Activated gamma-delta T cell treated with Interleukin-2 at 50 U/mL for 16 hours (primary cell): ENCODE measurements around the gene RAB18.
A peak's percentile ranks its signal among the peaks of the same experiment; 100 is the strongest.
"Not testable (repeated sequence)": the region's sequence is repeated elsewhere in the genome, so short reads cannot be mapped to it uniquely, and the experiment has no call there.

Source experiments
- DNase-seq: peaks from one replicate; pipeline ENCODE4 v3.0.0-alpha.2; 2020

Gene RAB18

GRCh38 chr10:27504007-27504807 lies at the start of gene RAB18:
TSS of gene RAB18 (plus strand) at chr10:27504304. CDS start at chr10:27504370, 66 bp downstream.
- peak; percentile 97 for DNase-seq

GRCh38 chr10:27454837-27455236 lies 49.3 kb upstream of the RAB18 start:
- no peak for DNase-seq

GRCh38 chr10:27457261-27457945 lies 46.7 kb upstream of the RAB18 start:
- no peak for DNase-seq

DNA sequence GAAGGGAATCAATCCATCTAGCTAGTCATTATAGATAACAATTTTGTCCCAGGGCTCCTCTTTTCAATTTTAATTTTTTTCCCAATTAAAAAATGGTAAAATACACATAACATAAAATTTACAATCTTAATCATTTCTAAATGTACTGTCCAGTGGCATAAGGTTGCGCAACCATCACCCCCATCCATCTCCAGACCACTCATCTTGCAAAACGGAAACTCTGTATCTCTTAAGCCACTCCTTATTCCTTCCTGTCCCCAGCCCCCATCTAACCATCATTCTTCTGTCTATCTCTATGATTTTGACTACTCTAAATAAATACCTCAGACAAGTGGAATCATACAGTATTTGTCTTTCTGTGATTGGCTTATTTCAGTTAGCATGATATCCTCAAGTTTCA lies 46.1 kb upstream of the RAB18 start:
- DNase-seq = no peak

GRCh38 chr10:27461312-27461711 lies 42.8 kb upstream of the RAB18 start:
- DNase-seq = no peak

- DNase-seq = no peak
Measured at GRCh38 chr10:27463961-27464360, 40.1 kb upstream of the RAB18 start.

DNA sequence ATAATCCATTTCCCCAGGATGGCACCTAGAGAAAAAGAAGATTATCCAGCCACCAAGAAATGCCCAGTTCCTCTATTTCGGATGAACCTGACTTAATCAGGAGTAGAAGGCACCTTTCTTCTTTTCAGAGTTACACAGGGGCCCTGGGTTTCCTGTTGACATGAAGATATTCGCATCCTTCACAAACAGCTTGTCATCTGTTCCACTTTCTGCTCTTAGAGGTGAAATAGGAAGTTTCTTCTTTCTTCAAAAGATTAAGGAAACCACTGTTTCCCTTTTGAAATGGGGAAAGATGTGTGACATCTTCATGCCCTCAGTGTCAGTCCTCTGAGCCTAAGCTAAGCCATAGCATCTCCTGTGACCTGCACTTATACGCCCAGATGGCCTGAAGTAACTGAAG lies 39.1 kb upstream of the RAB18 start:
- no peak for DNase-seq

- DNase-seq = not testable (repeated sequence)
Measured at GRCh38 chr10:27465596-27465995, 38.5 kb upstream of the RAB18 start.

DNA sequence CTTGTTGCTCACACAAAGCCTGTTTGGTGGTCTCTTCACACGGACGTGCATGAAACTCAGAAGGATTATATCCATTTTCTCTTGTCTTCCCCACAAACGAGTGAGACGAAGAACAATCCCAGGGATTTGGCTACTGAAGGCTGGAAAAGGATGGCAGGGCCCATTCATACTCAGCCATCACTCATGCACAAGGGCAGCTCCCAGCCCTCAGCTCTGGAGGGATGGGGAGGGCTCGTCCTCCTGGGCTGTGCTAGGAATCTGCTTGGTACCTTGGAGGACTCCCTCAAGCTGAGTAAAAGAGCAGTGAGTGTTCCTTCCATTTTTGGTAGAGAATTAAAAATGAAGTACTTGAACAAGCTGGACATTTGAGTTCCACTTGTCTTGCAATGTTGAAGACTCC lies 33.2 kb upstream of the RAB18 start:
- no peak for DNase-seq

- DNase-seq = no peak
Measured at GRCh38 chr10:27474741-27475140, 29.4 kb upstream of the RAB18 start.

DNA sequence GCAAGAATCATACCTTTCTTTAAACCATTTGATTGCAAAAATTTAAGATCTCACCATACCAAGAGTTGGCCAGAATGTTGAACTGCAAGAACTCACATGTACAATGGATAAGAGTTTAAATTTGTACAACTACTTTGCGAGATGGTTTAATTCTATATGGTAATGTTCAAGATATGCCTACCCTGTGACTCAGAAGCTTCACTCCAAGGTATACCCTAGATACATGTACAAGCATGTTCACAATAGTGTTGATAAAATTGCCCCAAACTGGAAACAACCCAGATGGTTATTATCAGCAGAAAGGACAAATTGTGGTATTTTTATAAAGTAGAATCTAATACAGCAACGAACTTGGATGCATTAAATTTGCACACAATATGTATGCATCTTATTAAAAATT lies 25.1 kb upstream of the RAB18 start:
- DNase-seq = no peak

DNA sequence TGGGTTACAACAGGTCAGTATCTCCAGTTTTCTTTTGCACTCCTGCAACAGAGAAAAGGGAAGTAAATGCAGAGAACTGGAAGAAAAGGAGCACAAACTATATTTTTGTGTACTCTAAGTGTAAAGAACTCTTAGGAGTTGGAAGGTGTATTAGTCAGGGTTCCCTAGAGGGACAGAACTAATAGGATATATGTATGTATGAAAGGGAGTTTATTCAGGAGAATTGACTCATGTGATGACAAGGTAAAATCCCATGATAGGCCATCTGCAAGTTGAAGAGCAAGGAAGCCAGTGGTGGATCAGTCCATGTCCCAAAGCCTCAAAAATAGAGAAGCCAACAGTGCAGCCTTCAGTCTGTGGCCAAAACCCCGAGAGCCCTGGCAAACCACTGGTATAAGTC lies 22.6 kb upstream of the RAB18 start:
- DNase-seq = no peak

DNA sequence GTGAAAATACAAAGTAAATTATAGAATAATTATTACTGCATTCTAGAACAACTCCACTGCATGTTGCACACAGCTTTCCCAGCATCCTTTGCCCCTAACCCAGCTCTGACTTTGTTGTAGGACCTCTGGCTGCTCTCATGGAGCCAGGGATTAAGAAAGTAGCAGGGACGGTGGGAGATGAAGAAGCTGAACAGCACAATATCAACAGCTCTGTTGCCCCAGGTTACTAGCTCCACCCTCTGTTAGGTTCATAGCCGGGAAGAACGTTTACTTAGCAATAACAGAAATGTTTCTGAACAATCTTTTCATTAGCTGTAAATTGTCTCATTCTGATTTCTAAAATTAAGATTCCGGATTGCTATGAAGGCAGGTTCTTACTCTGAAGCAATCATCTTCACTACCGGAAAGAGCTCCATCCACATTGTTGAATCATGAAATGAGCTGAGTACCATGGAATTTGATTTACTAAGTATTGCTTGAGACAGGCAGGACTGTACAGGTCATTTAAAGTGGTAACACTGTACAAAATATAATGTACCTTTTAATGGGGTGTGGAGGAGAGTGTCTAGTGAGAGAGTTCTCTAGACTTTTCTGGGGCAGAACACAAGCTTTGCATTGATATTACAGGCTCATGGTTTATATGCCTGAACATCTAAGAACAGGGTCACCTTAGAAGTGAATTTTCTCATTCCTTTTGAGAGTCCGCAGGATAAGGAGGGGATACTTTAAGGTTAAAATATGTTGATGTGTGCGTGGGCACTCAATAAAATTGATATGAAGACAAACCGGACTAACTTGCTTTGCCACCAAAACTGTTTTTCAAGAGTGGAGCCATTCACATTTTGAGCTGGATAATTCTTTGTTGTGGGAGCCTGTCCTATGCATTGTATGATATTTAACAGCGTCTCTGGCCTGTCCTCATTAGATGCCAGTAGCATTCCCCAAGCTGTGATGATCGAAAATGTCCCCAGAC lies 20.8 kb upstream of the RAB18 start:
- DNase-seq = no peak

GRCh38 chr10:27485368-27485767 lies 18.7 kb upstream of the RAB18 start:
- DNase-seq = no peak

GRCh38 chr10:27485986-27486385 lies 18.1 kb upstream of the RAB18 start:
- DNase-seq = no peak

DNA sequence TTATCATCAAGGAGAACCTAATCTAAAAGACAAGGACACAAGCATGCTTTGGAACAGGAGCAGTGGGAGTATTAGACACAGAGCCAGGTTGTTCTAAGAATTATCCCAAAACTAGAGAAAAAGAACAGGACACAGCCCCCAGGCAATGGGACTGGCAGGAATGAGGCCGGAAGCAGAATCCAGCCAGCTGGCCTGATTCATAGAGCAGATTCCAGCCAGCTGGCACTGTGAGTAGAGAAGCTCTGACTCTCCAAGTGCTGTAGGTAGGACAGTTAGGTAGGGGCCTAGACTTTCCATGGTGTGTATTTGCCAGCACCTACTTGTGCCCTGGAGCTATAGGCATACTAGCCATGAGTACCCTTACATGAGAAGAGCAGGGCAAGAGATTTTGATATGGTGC lies 13.3 kb upstream of the RAB18 start:
- no peak for DNase-seq

DNA sequence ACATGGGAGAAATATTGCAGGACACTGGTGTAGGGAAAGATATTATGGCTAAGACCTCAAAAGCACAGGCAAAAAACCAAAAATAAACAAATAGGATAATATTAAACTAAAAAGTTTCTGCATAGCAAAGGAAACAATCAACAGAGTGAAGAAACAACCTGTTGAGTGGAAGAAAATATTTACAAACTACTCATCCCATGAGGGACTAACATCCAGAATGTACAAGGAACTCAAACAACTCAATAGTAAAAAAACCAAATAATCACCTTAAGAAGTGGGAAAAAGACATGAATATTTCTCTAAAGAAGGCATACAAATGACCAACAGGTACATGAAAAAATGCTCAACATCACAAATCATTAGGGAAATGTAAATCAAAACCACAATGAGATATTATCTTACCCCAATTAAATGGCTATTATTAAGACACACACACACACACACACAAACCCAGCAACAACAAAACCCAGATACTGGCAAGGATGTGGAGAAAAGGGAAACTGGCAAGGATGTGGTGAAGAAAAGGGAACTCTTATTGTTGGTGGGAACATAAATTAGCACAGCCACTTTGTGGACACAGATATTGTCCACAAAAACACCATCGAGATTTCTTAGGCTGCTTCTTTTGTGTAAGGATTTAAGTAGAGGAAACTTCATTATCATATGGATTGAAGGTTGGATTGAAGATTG lies 9.8 kb upstream of the RAB18 start:
- DNase-seq = no peak

GRCh38 chr10:27496137-27496536 lies 8.0 kb upstream of the RAB18 start:
- DNase-seq = no peak

DNA sequence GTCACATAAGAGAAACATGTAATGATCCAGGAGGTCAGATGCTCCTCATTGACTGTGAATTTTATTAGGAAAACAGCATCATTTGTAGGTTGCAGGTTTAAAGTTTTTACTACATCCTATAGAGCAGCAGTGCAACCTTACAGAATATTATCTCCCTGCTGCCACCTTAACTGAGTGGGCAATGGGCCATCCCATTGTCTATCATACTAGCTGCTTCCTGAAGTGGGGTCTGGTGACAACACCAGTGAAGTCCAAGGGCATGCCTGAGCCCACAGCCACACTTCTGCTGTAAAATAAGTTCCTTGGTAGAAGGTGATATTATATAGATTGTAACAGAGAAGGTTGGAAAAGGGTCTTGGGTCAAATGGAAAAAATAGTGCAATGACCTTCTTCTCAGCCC lies 4.0 kb upstream of the RAB18 start:
- DNase-seq = no peak

DNA sequence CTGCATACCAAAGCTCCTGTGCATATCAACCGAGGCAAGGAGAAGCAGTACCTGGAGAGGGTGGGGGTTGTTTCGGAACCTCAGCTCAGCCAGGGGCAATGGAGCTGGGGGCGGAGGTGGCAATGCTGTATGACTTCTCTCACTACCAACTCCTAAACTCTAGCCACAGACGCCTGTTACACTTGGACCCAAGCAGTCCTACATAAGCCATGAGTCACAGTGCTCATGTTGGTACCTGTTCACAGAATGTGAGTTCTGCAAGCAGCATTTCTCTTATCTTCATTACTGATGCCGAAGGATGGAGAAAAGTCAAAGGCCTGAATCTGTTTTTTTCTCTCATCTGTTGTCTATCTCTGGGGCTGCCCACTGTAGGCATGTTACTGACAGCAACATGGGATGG lies 3.2 kb upstream of the RAB18 start:
- DNase-seq = no peak

GRCh38 chr10:27503498-27504006 lies 552 bp upstream of the RAB18 start:
- DNase-seq = peak; percentile 6

GRCh38 chr10:27504808-27505460 lies 830 bp downstream of the RAB18 start:
- DNase-seq = no peak
